GM21717 (cell line): Measurements from ENCODE around the gene PCDH20.
"Not testable (repeated sequence)": the region's sequence is repeated elsewhere in the genome, so short reads cannot be mapped to it uniquely, and the experiment has no call there.

Experiments
- ATAC-seq: cut with Tn5 transposase; IDR thresholded peaks from one replicate; pipeline ENCODE4 v1.9.1; 2021; ENCODE audit warnings: mild to moderate bottlenecking, moderate library complexity; ENCODE audit not compliant: unreplicated experiment

PCDH20 gene

GRCh38 chr13:61415749-61416148 lies at the start of gene PCDH20:
Gene PCDH20 (minus strand): TSS chr13:61415849. CDS start chr13:61415158, 691 bp downstream.
- no peak for ATAC-seq

DNA sequence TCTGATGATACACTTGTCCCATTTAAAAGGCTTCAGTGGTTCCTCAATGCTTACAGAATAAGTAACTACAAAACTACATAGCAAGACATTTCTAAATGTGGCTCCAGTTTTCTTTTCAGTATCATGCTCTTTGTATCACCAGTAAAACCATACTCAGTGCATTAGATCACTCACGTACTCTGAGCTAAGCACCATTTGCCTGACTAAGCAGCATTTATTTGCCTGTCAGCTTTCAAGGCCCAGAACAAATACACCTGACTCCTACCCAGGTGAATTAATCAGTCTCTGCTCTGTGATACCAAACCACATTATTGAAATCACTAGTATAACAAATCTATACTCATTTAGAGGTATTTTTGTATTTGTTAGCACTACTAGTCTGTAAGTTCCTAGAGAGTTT lies 47.4 kb upstream of the PCDH20 start:
- no peak for ATAC-seq

- no peak for ATAC-seq
Measured at GRCh38 chr13:61453121-61453520, 37.5 kb upstream of the PCDH20 start.

DNA sequence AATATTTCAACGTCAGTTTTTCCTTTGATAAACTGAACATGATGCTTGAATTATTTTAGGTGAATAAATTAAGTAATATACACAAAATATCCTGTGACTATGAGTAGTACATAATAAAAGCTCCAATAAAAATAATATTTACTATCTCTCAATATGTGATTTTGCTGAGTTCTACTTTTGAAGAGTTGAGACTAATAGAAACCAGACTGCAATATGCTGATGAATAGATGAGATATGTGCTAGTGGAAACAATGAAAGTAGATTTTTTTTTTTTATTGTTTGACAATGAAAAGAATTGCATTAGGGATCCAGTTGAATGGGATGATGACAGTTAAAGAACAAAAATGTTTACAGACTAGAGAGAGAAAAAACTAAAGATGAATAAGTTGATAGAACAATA lies 16.4 kb upstream of the PCDH20 start:
- ATAC-seq, result no peak

GRCh38 chr13:61423915-61424314 lies 8.3 kb upstream of the PCDH20 start:
- no peak for ATAC-seq

DNA sequence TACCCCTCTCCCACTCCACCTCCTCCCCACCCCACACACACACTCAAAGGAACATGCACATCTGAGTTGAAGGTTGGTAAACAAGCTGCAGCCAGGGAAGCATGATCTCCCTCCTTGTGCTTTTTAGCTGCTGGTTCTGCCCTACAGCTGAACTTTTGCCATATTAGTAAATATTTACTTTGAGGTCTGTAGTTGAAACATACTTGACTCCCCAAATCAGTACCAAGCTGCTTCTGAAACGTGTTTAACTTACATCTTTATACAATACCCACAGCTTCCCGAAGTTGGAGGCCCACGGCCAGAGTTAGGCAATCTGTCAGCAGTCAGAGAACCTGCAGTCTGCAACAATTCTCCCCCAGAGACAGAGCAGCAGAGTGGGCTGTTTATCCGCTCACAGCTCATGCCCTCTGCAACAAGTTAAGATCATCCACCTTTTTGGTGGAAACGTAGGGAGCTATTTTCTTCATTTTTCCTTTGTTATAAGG lies 1.5 kb upstream of the PCDH20 start:
- ATAC-seq, result no peak

GRCh38 chr13:61415058-61415721 lies 459 bp downstream of the PCDH20 start:
- ATAC-seq, result no peak

GRCh38 chr13:61414686-61415057 lies 977 bp downstream of the PCDH20 start:
- ATAC-seq, result no peak

GRCh38 chr13:61413572-61414535 lies 1.8 kb downstream of the PCDH20 start:
- no peak for ATAC-seq

DNA sequence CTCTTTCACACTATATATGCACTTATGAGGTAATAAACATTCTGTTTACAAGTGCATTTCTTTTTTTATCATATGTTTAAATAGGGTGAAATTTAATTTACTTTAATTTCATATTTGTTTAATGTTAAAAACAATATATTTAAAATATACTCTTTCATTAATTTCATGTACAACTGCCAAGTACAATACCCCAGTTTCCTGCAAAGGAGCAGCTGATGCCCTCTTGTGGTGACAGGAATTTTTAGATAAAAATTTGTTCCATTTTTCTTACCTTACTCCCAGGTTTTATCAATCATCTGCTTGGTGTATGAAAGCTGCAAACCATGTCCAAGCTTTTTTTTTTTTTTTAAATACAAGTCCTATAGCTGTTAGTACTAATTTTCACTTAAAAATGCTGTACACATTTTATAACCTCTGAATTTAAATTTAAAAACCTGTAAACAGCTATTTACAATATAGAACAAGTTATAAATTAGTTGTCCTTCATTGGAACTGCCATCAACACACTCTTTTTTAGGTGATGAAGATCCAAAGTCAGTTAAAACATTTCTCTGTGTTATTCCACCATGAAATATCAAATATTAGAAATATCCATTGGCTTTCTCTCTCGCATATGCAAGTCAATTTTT lies 4.9 kb downstream of the PCDH20 start:
- ATAC-seq, result no peak

DNA sequence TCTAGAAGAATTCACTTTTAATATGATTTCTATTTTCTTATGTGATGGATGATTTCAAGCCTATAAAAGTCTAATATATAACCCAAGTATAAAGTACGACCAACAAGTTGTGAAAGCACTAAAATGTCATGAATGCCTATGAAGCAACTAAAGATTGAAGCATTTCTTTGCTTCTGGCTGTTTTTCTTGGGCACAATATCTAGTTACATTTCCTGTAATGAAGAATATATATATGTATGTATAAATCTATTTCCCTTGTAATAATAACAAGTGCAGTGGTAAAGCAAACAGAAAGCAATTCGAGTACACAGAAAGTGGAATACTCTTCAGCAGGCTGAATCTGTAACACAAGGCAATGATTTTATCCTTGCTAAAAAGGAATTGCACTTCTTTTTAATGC lies 5.4 kb downstream of the PCDH20 start:
- ATAC-seq, result no peak

DNA sequence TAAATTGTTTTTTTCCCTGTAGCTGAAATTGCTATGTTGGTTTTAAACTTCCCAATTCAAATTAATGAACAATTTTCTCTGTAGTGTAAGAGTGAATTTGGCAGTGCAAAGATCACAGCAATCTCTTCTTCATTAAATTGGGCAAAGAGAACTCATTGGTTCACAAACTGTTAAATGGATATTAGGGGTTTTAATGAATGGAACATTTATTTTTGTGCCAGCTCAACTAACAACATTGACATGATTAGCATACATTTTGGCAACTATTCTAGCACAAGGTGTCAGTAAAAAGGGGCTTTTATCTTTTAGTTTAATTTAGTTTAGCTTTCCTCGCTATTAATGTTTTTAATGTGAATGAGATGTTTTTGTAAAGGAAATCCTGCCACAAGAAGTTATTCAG lies 7.1 kb downstream of the PCDH20 start:
- ATAC-seq, result no peak

- no peak for ATAC-seq
Measured at GRCh38 chr13:61406275-61406674, 9.4 kb downstream of the PCDH20 start.

DNA sequence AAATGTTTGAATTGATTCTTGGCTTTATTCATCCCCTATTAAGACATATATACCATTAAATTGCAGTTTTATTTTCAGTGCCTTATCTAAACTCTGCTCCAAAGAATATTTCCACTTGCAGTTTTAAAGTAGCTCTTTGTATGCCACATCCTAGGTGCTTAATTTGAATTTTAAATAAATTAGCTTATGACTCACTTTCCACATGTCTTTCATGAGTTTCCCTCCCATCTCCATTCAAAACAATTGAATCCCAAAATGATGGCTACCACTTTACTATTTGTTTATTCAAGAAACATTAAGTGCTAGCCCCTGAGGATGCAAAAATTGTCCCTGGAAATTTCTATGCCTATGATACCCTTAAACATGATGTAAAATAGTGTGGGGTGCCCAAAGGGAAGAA lies 19.5 kb downstream of the PCDH20 start:
- ATAC-seq, result no peak

DNA sequence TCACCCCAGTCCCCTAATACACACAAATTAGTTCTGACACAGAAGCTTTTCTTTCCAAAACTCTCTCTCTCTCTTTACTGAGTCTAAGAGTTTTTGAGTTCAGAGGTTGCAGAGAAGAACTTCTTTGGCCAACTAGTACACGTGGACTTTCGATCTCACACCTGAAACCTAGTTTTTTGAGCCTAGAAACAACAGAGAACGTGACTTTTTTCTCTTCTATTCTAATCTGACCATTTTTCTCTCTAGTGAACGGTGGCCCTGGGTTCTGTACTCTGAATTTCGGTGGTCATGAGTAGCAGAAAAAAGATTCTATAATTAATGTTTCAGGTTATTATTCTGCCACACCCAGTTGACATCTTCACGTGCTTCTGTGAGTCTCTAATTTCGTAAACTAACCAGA lies 24.2 kb downstream of the PCDH20 start:
- no peak for ATAC-seq

GRCh38 chr13:61387694-61388093 lies 28.0 kb downstream of the PCDH20 start:
- no peak for ATAC-seq

DNA sequence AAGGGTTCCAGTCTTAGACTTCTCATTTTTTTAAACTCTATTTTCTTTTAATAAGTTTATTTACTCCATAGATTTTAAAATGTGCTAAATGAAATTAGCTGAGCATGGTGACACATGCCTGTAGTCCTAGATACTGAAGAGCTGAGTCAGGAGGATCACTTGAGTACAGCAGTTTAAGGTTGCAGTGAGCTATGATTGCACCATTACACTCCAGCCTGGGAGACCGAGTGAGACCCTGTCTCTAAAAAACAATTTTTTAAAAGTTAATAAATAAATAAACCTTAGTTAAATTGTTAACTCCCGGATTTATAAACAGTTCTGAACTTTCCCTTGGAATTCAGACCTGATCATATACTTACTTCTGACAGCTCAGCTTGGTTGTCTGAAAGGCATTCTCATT lies 32.5 kb downstream of the PCDH20 start:
- no peak for ATAC-seq

GRCh38 chr13:61370520-61370919 lies 45.1 kb downstream of the PCDH20 start:
- ATAC-seq, result no peak

DNA sequence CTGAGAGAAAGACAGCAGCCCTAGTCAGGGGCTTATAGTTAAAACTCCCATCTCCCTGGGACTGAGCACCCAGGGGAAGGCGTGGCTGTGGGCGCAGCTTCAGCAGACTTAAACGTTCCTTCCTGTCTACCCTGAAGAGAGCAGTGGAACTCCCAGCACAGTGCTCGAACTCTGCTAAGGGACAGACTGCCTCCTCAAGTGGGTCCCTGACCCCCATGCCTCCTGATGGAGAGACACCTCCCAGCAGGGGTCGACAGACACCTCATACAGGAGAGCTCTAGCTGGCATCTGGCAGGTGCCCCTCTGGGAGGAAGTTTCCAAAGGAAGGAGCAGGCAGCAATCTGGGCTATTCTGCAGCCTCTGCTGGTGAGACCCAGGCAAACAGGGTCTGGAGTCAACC lies 51.0 kb downstream of the PCDH20 start:
- ATAC-seq, result not testable (repeated sequence)

GRCh38 chr13:61362522-61362921 lies 53.1 kb downstream of the PCDH20 start:
- ATAC-seq, result no peak
